ENCODE measurements around the gene TLCD1. TPM values are rescaled to one million over a fixed set of nuclear protein-coding genes. Genes with fewer than 3 reads are reported as not detected.

Gene TLCD1
- total RNA-seq, 4 donors from 2014 or later: 0.44 to 1.2 TPM; not detected in 2

- Histone ChIP-seq H3K36me3 (peaks cover 4 to 50% (median 11%) of the 10 kb centered on the region in 3 donors), H3K9me3 (no peaks in the 10 kb centered on the region), H3K4me1 (peaks cover 0 to 70% (median 43%) of the 10 kb centered on the region in 4 donors), H3K27ac (peak within 1 kb of the TSS; percentile 83 to 99 (median 96)), H3K27me3 (no peaks in the 10 kb centered on the region), H3K4me3 (peak within 1 kb of the TSS; percentile 58 to 88 (median 72))
- DNase-seq (ENCODE audit: low spot score in 2 of 2): peak; percentile 54 to 63
- 5 to 6% methylated on average over 23 to 51 of the region's 60 CpGs for WGBS, 2 donors
- TF ChIP-seq EP300 (IDR thresholded peaks at IDR 0.05): peak in 1 of 2 donors; percentile 71
- peak in 1 of 2 donors; percentile 42 for TF ChIP-seq POLR2A (IDR thresholded peaks at IDR 0.05)
- TF ChIP-seq CTCF (IDR thresholded peaks at IDR 0.05): peak in 4 of 5 experiments; percentile 15 to 33 (median 21)
Measured at GRCh38 chr17:28717578-28718332, 8.3 kb downstream of the TLCD1 start, which contains the start of gene RAB34. RAB34 (minus strand) TSS chr17:28717868; CDS start chr17:28717266, 602 bp downstream.

GRCh38 chr17:28716740-28717577 is 9.1 kb downstream of the TLCD1 start:
- no peaks in the 10 kb centered on the region for H3K9me3 ChIP-seq
- DNase-seq (ENCODE audit: low spot score in 2 of 2): no peak
- H3K27ac ChIP-seq: peak overlapping the region; percentile 83 to 99 (median 96)
- peak overlapping the region; percentile 58 to 88 (median 72) for H3K4me3 ChIP-seq
- H3K27me3 ChIP-seq: no peaks in the 10 kb centered on the region
- WGBS, 2 donors: 8 to 14% methylated on average over 17 to 19 of the region's 63 CpGs
- peaks cover 0 to 43% (median 5%) of the 10 kb centered on the region in 3 donors for H3K36me3 ChIP-seq
- H3K4me1 ChIP-seq: peaks cover 0 to 70% (median 36%) of the 10 kb centered on the region in 4 donors
- TF ChIP-seq POLR2A (IDR thresholded peaks at IDR 0.05) (no peak), EP300 (IDR thresholded peaks at IDR 0.05) (no peak), CTCF (IDR thresholded peaks at IDR 0.05) (peak in 1 of 5 experiments; percentile 10)

GRCh38 chr17:28715217-28715616 is 10.8 kb downstream of the TLCD1 start:
- Histone ChIP-seq H3K27ac (no peak overlapping the region), H3K4me1 (peaks cover 0 to 65% (median 23%) of the 10 kb centered on the region in 4 donors), H3K36me3 (peaks cover 0 to 32% (median 5%) of the 10 kb centered on the region in 3 donors), H3K9me3 (no peaks in the 10 kb centered on the region), H3K4me3 (no peak overlapping the region), H3K27me3 (no peaks in the 10 kb centered on the region)
- 84 to 89% methylated on average over 2 of the region's 2 CpGs for WGBS, 2 donors
- TF ChIP-seq EP300 (IDR thresholded peaks at IDR 0.05) (no peak), CTCF (IDR thresholded peaks at IDR 0.05) (no peak), POLR2A (IDR thresholded peaks at IDR 0.05) (no peak)
- DNase-seq (ENCODE audit: low spot score in 2 of 2): no peak

- H3K4me1 ChIP-seq: peaks cover 0 to 71% (median 23%) of the 10 kb centered on the region in 4 donors
- peaks cover 0 to 32% (median 5%) of the 10 kb centered on the region in 3 donors for H3K36me3 ChIP-seq
- 89 to 93% methylated on average over 2 to 3 of the region's 3 CpGs for WGBS, 2 donors
- DNase-seq (ENCODE audit: low spot score in 2 of 2): no peak
- TF ChIP-seq POLR2A (IDR thresholded peaks at IDR 0.05): no peak
- no peak for TF ChIP-seq CTCF (IDR thresholded peaks at IDR 0.05)
- TF ChIP-seq EP300 (IDR thresholded peaks at IDR 0.05): no peak
- H3K27ac ChIP-seq: no peak overlapping the region
- no peaks in the 10 kb centered on the region for H3K27me3 ChIP-seq
- no peaks in the 10 kb centered on the region for H3K9me3 ChIP-seq
- H3K4me3 ChIP-seq: no peak overlapping the region
Measured at GRCh38 chr17:28714281-28714680, 11.8 kb downstream of the TLCD1 start.
